ENCODE data around the gene DCP1A.
A peak's percentile ranks its signal among the peaks of the same experiment; 100 is the strongest.
"Not testable (repeated sequence)": the region's sequence is repeated elsewhere in the genome, so short reads cannot be mapped to it uniquely, and the experiment has no call there.

Gene DCP1A

GRCh38 chr3:53303957-53304356, 43.4 kb downstream of the DCP1A start:
- no peak for DNase-seq
- H4K5ac ChIP-seq (ENCODE audit: low read length), result no peak overlapping the region
- no peak overlapping the region for H3K9ac ChIP-seq (ENCODE audit: low read length)

DNA sequence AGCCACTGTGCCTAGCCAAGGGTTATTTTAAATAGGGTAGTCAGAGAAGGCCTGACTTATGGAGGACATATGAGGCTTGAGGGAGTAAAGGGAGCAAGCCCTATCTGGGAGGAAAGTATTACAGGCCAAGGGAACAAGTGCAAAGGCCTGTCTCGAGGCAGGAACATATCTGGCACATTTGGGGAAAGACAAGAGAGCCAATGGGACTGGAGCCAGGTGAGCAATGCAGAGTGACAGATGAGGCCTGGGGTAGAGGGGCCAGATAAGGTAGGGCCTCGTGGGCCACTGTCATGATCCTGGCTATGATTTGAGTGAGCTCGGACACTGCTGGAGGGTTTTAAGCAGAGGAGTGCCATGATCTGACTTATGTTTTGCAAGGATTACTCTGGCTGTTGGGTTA, 43.8 kb downstream of the DCP1A start:
- no peak for DNase-seq
- Histone ChIP-seq H4K8ac (ENCODE audit: low read depth, low read length) (no peak overlapping the region), H2BK15ac (replicated peaks; ENCODE audit: low read depth) (no peak overlapping the region), H3K4ac (ENCODE audit: low read depth, low read length) (no peak overlapping the region), H3K23ac (ENCODE audit: low read length) (no peak overlapping the region), H3K27ac (ENCODE audit: low read depth, low read length) (no peak overlapping the region), H3K4me2 (ENCODE audit: low read length) (no peak overlapping the region), H3K27me3 (ENCODE audit: insufficient read depth, low read length, poor library complexity) (no peaks in the 10 kb centered on the region), H3K79me1 (ENCODE audit: low read length) (no peaks in the 10 kb centered on the region), H3K4me1 (ENCODE audit: control insufficient read depth, low read depth, low read length) (no peaks in the 10 kb centered on the region), H3K18ac (ENCODE audit: low read length) (no peak overlapping the region), H3K36me3 (ENCODE audit: control insufficient read depth, insufficient read depth, low read length) (peaks cover 2% of the 10 kb centered on the region), H4K5ac (ENCODE audit: low read length) (no peak overlapping the region), H3K56ac (ENCODE audit: low read length) (no peak overlapping the region), H3K9ac (ENCODE audit: low read length) (no peak overlapping the region), H3K79me2 (ENCODE audit: control insufficient read depth, insufficient read depth, low read length) (no peaks in the 10 kb centered on the region), H2AK5ac (ENCODE audit: low read length) (no peak overlapping the region), H2BK120ac (ENCODE audit: low read depth, low read length) (no peak overlapping the region), H2BK5ac (ENCODE audit: low read length) (no peak overlapping the region), H3K4me3 (ENCODE audit: low read length) (no peak overlapping the region)
- WGBS (ENCODE audit: extremely low coverage, insufficient coverage, low lambda C conversion rate), result no CpG with 5 or more reads among the region's 3 CpGs

More at GRCh38 chr3:53303957-53304356, 43.4 kb downstream of the DCP1A start:
- H3K36me3 ChIP-seq (ENCODE audit: control insufficient read depth, insufficient read depth, low read length), result peaks cover 2% of the 10 kb centered on the region
- no peak overlapping the region for H3K4me2 ChIP-seq (ENCODE audit: low read length)
- H3K27ac ChIP-seq (ENCODE audit: low read depth, low read length), result no peak overlapping the region
- no peak overlapping the region for H3K56ac ChIP-seq (ENCODE audit: low read length)
- no peak overlapping the region for H3K4ac ChIP-seq (ENCODE audit: low read depth, low read length)
- no peak overlapping the region for H3K18ac ChIP-seq (ENCODE audit: low read length)
- H2BK120ac ChIP-seq (ENCODE audit: low read depth, low read length), result no peak overlapping the region
- no peak overlapping the region for H2BK15ac ChIP-seq (replicated peaks; ENCODE audit: low read depth)
- H2BK5ac ChIP-seq (ENCODE audit: low read length), result no peak overlapping the region
- no peaks in the 10 kb centered on the region for H3K79me1 ChIP-seq (ENCODE audit: low read length)
- H3K79me2 ChIP-seq (ENCODE audit: control insufficient read depth, insufficient read depth, low read length), result no peaks in the 10 kb centered on the region
- no peaks in the 10 kb centered on the region for H3K4me1 ChIP-seq (ENCODE audit: control insufficient read depth, low read depth, low read length)
- no peak overlapping the region for H4K8ac ChIP-seq (ENCODE audit: low read depth, low read length)
- no peaks in the 10 kb centered on the region for H3K27me3 ChIP-seq (ENCODE audit: insufficient read depth, low read length, poor library complexity)
- H2AK5ac ChIP-seq (ENCODE audit: low read length), result no peak overlapping the region
- H3K4me3 ChIP-seq (ENCODE audit: low read length), result no peak overlapping the region
- no CpG with 5 or more reads among the region's 3 CpGs for WGBS (ENCODE audit: extremely low coverage, insufficient coverage, low lambda C conversion rate)
- no peak overlapping the region for H3K23ac ChIP-seq (ENCODE audit: low read length)

DNA sequence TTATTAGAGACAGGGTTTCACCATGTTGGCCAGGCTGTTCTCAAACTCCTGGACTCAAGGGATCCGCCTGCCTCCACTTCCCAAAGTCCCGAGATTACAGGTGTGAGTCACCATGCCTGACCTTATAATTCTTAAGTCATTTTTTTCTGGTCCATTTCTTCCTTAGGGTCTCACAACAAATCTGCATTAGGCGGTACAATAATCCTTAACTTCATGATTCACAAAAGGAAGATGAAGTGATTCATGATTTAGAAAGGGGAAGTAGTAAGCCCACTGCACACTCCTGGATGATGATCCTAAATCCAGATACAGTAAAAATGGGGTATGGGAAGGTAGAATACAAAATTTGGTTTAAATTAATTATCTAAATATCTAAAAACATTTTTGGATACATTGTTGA, 46.5 kb downstream of the DCP1A start:
- Histone ChIP-seq H3K23ac (ENCODE audit: low read length) (no peak overlapping the region), H3K79me2 (ENCODE audit: control insufficient read depth, insufficient read depth, low read length) (no peaks in the 10 kb centered on the region), H3K36me3 (ENCODE audit: control insufficient read depth, insufficient read depth, low read length) (peaks cover 2% of the 10 kb centered on the region), H3K56ac (ENCODE audit: low read length) (no peak overlapping the region), H3K79me1 (ENCODE audit: low read length) (no peaks in the 10 kb centered on the region), H3K4me2 (ENCODE audit: low read length) (no peak overlapping the region), H3K27ac (ENCODE audit: low read depth, low read length) (no peak overlapping the region), H3K18ac (ENCODE audit: low read length) (no peak overlapping the region), H2BK120ac (ENCODE audit: low read depth, low read length) (no peak overlapping the region), H2BK5ac (ENCODE audit: low read length) (no peak overlapping the region), H4K5ac (ENCODE audit: low read length) (no peak overlapping the region), H4K8ac (ENCODE audit: low read depth, low read length) (no peak overlapping the region), H2BK15ac (replicated peaks; ENCODE audit: low read depth) (no peak overlapping the region), H3K4me1 (ENCODE audit: control insufficient read depth, low read depth, low read length) (no peaks in the 10 kb centered on the region), H3K9ac (ENCODE audit: low read length) (no peak overlapping the region), H2AK5ac (ENCODE audit: low read length) (no peak overlapping the region), H3K27me3 (ENCODE audit: insufficient read depth, low read length, poor library complexity) (no peaks in the 10 kb centered on the region), H3K4me3 (ENCODE audit: low read length) (no peak overlapping the region), H3K4ac (ENCODE audit: low read depth, low read length) (no peak overlapping the region)
- WGBS (ENCODE audit: extremely low coverage, insufficient coverage, low lambda C conversion rate), result no CpG with 5 or more reads among the region's 3 CpGs
- DNase-seq, result no peak

DNA sequence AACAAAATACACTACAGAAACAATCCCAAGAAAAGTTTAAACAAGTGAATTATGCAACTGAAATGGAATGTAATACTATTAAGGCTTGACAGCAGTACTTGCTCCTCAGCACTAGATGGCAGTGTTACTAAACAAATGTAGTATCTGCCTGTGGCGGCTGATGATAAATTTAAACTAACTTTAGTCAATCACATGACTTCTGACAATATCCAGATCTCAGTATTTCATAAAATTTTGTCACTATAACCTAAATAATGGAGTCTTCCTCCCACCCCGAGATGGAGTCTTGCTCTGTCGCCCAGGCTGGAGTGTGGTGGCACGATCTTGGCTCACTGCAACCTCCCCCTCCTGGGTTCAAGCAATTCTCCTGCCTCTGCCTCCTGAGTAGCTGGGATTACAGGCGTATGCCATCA, 47.7 kb downstream of the DCP1A start:
- H3K79me2 ChIP-seq (ENCODE audit: control insufficient read depth, insufficient read depth, low read length); H3K4me3 ChIP-seq (ENCODE audit: low read length); H3K9ac ChIP-seq (ENCODE audit: low read length); H3K4ac ChIP-seq (ENCODE audit: low read depth, low read length); H4K8ac ChIP-seq (ENCODE audit: low read depth, low read length); H3K18ac ChIP-seq (ENCODE audit: low read length); H3K27ac ChIP-seq (ENCODE audit: low read depth, low read length); H2BK15ac ChIP-seq (replicated peaks; ENCODE audit: low read depth); H2BK5ac ChIP-seq (ENCODE audit: low read length); H2BK120ac ChIP-seq (ENCODE audit: low read depth, low read length); H3K4me1 ChIP-seq (ENCODE audit: control insufficient read depth, low read depth, low read length); H3K4me2 ChIP-seq (ENCODE audit: low read length); H3K23ac ChIP-seq (ENCODE audit: low read length); H3K27me3 ChIP-seq (ENCODE audit: insufficient read depth, low read length, poor library complexity); H2AK5ac ChIP-seq (ENCODE audit: low read length); H3K36me3 ChIP-seq (ENCODE audit: control insufficient read depth, insufficient read depth, low read length); H3K79me1 ChIP-seq (ENCODE audit: low read length); H3K56ac ChIP-seq (ENCODE audit: low read length); H4K5ac ChIP-seq (ENCODE audit: low read length): not testable (repeated sequence)
- DNase-seq, result peak; percentile 52
- no CpG with 5 or more reads among the region's 5 CpGs for WGBS (ENCODE audit: extremely low coverage, insufficient coverage, low lambda C conversion rate)

DNA sequence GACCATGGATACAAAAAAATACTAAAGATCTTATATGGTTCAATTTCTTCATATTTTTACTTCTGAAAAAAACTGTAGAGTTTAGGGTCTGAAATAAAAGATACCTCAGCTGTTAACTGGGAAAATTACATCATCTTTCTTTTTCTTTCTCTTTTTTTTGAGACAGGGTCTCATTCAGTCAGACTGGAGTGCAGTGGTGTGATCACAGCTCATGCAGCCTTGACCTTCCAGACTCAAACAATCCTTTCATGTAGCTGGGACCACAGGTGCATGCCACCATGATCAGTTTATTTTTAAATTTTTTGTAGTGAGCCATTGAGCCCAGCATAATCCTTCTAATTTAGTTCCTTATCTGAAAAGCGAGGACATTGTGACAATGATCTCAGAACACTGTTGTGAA, 51.9 kb downstream of the DCP1A start:
- no CpG with 5 or more reads among the region's 1 CpG for WGBS (ENCODE audit: extremely low coverage, insufficient coverage, low lambda C conversion rate)
- H3K9ac ChIP-seq (ENCODE audit: low read length), result no peak overlapping the region
- H3K18ac ChIP-seq (ENCODE audit: low read length), result no peak overlapping the region
- no peak overlapping the region for H3K4me3 ChIP-seq (ENCODE audit: low read length)
- H2BK5ac ChIP-seq (ENCODE audit: low read length), result no peak overlapping the region
- H3K4me1 ChIP-seq (ENCODE audit: control insufficient read depth, low read depth, low read length), result no peaks in the 10 kb centered on the region
- H3K79me2 ChIP-seq (ENCODE audit: control insufficient read depth, insufficient read depth, low read length), result no peaks in the 10 kb centered on the region
- H2BK15ac ChIP-seq (replicated peaks; ENCODE audit: low read depth), result no peak overlapping the region
- no peak overlapping the region for H3K4ac ChIP-seq (ENCODE audit: low read depth, low read length)
- no peak overlapping the region for H4K5ac ChIP-seq (ENCODE audit: low read length)
- H3K27ac ChIP-seq (ENCODE audit: low read depth, low read length), result no peak overlapping the region
- no peak overlapping the region for H3K56ac ChIP-seq (ENCODE audit: low read length)
- no peaks in the 10 kb centered on the region for H3K36me3 ChIP-seq (ENCODE audit: control insufficient read depth, insufficient read depth, low read length)
- no peak overlapping the region for H3K4me2 ChIP-seq (ENCODE audit: low read length)
- no peak overlapping the region for H2AK5ac ChIP-seq (ENCODE audit: low read length)
- H2BK120ac ChIP-seq (ENCODE audit: low read depth, low read length), result no peak overlapping the region
- no peaks in the 10 kb centered on the region for H3K27me3 ChIP-seq (ENCODE audit: insufficient read depth, low read length, poor library complexity)
- no peak for DNase-seq
- H4K8ac ChIP-seq (ENCODE audit: low read depth, low read length), result no peak overlapping the region
- no peak overlapping the region for H3K23ac ChIP-seq (ENCODE audit: low read length)
- H3K79me1 ChIP-seq (ENCODE audit: low read length), result no peaks in the 10 kb centered on the region

- no peak for DNase-seq
- Histone ChIP-seq H2BK5ac (ENCODE audit: low read length) (no peak overlapping the region), H3K4me2 (ENCODE audit: low read length) (no peak overlapping the region), H4K8ac (ENCODE audit: low read depth, low read length) (no peak overlapping the region), H3K9ac (ENCODE audit: low read length) (no peak overlapping the region), H2BK120ac (ENCODE audit: low read depth, low read length) (no peak overlapping the region), H2BK15ac (replicated peaks; ENCODE audit: low read depth) (no peak overlapping the region), H3K56ac (ENCODE audit: low read length) (no peak overlapping the region), H2AK5ac (ENCODE audit: low read length) (no peak overlapping the region), H3K23ac (ENCODE audit: low read length) (no peak overlapping the region), H3K79me2 (ENCODE audit: control insufficient read depth, insufficient read depth, low read length) (no peaks in the 10 kb centered on the region), H3K36me3 (ENCODE audit: control insufficient read depth, insufficient read depth, low read length) (no peaks in the 10 kb centered on the region), H3K79me1 (ENCODE audit: low read length) (no peaks in the 10 kb centered on the region), H3K27ac (ENCODE audit: low read depth, low read length) (no peak overlapping the region), H3K18ac (ENCODE audit: low read length) (no peak overlapping the region), H3K4me3 (ENCODE audit: low read length) (no peak overlapping the region), H3K4me1 (ENCODE audit: control insufficient read depth, low read depth, low read length) (no peaks in the 10 kb centered on the region), H3K4ac (ENCODE audit: low read depth, low read length) (no peak overlapping the region), H4K5ac (ENCODE audit: low read length) (no peak overlapping the region), H3K27me3 (ENCODE audit: insufficient read depth, low read length, poor library complexity) (no peaks in the 10 kb centered on the region)
- WGBS (ENCODE audit: extremely low coverage, insufficient coverage, low lambda C conversion rate), result no CpG with 5 or more reads among the region's 8 CpGs
Measured at GRCh38 chr3:53293867-53294266, 53.5 kb downstream of the DCP1A start.

Measured in mesendoderm (in vitro differentiated cells).